Measurements from ENCODE around the gene USP24.

USP24 gene

GRCh38 chr1:55054396-55054795, 160.8 kb downstream of the USP24 start:
- TF ChIP-seq TAF1 (IDR thresholded peaks at IDR 0.05; ENCODE audit: borderline replicate concordance, low read depth, low read length) (no peak), POLR2AphosphoS5 (IDR thresholded peaks at IDR 0.05; ENCODE audit: low read depth, low read length) (no peak), POLR2A (IDR thresholded peaks at IDR 0.05; ENCODE audit: low read depth, low read length) (no peak)
- DNase-seq (ENCODE audit: insufficient read length) (no peak), FAIRE-seq (no peak)

GRCh38 chr1:55053265-55053954, 161.8 kb downstream of the USP24 start:
- TF ChIP-seq POLR2AphosphoS5 (IDR thresholded peaks at IDR 0.05; ENCODE audit: low read depth, low read length), result no peak
- no peak for TF ChIP-seq POLR2A (IDR thresholded peaks at IDR 0.05; ENCODE audit: low read depth, low read length)
- no peak for TF ChIP-seq TAF1 (IDR thresholded peaks at IDR 0.05; ENCODE audit: borderline replicate concordance, low read depth, low read length)
- FAIRE-seq, result no peak
- DNase-seq (ENCODE audit: insufficient read length), result no peak

GRCh38 chr1:55052221-55053142, 162.7 kb downstream of the USP24 start:
- FAIRE-seq (no peak), DNase-seq (ENCODE audit: insufficient read length) (no peak)
- TF ChIP-seq POLR2AphosphoS5 (IDR thresholded peaks at IDR 0.05; ENCODE audit: low read depth, low read length) (no peak), POLR2A (IDR thresholded peaks at IDR 0.05; ENCODE audit: low read depth, low read length) (no peak), TAF1 (IDR thresholded peaks at IDR 0.05; ENCODE audit: borderline replicate concordance, low read depth, low read length) (no peak)

- FAIRE-seq (no peak), DNase-seq (ENCODE audit: insufficient read length) (no peak)
- no peak for TF ChIP-seq POLR2A (IDR thresholded peaks at IDR 0.05; ENCODE audit: low read depth, low read length)
- TF ChIP-seq POLR2AphosphoS5 (IDR thresholded peaks at IDR 0.05; ENCODE audit: low read depth, low read length), result no peak
- no peak for TF ChIP-seq TAF1 (IDR thresholded peaks at IDR 0.05; ENCODE audit: borderline replicate concordance, low read depth, low read length)
Observed at GRCh38 chr1:55051621-55052020, 163.5 kb downstream of the USP24 start.

GRCh38 chr1:55051169-55051568, 164.0 kb downstream of the USP24 start:
- FAIRE-seq (no peak), DNase-seq (ENCODE audit: insufficient read length) (no peak)
- TF ChIP-seq TAF1 (IDR thresholded peaks at IDR 0.05; ENCODE audit: borderline replicate concordance, low read depth, low read length), result no peak
- no peak for TF ChIP-seq POLR2AphosphoS5 (IDR thresholded peaks at IDR 0.05; ENCODE audit: low read depth, low read length)
- TF ChIP-seq POLR2A (IDR thresholded peaks at IDR 0.05; ENCODE audit: low read depth, low read length), result no peak

- DNase-seq (ENCODE audit: insufficient read length), result no peak
- no peak for TF ChIP-seq POLR2A (IDR thresholded peaks at IDR 0.05; ENCODE audit: low read depth, low read length)
- no peak for TF ChIP-seq POLR2AphosphoS5 (IDR thresholded peaks at IDR 0.05; ENCODE audit: low read depth, low read length)
- TF ChIP-seq TAF1 (IDR thresholded peaks at IDR 0.05; ENCODE audit: borderline replicate concordance, low read depth, low read length), result no peak
- FAIRE-seq, result no peak
Observed at GRCh38 chr1:55050283-55050682, 164.9 kb downstream of the USP24 start.

- DNase-seq (ENCODE audit: insufficient read length) (no peak), FAIRE-seq (no peak)
- no peak for TF ChIP-seq POLR2AphosphoS5 (IDR thresholded peaks at IDR 0.05; ENCODE audit: low read depth, low read length)
- no peak for TF ChIP-seq POLR2A (IDR thresholded peaks at IDR 0.05; ENCODE audit: low read depth, low read length)
- no peak for TF ChIP-seq TAF1 (IDR thresholded peaks at IDR 0.05; ENCODE audit: borderline replicate concordance, low read depth, low read length)
Observed at GRCh38 chr1:55049914-55050278, 165.3 kb downstream of the USP24 start.

GRCh38 chr1:55049271-55049913, 165.8 kb downstream of the USP24 start:
- TF ChIP-seq POLR2A (IDR thresholded peaks at IDR 0.05; ENCODE audit: low read depth, low read length) (no peak), POLR2AphosphoS5 (IDR thresholded peaks at IDR 0.05; ENCODE audit: low read depth, low read length) (no peak), TAF1 (IDR thresholded peaks at IDR 0.05; ENCODE audit: borderline replicate concordance, low read depth, low read length) (no peak)
- DNase-seq (ENCODE audit: insufficient read length) (no peak), FAIRE-seq (no peak)

- DNase-seq (ENCODE audit: insufficient read length), result no peak
- TF ChIP-seq TAF1 (IDR thresholded peaks at IDR 0.05; ENCODE audit: borderline replicate concordance, low read depth, low read length), result no peak
- TF ChIP-seq POLR2AphosphoS5 (IDR thresholded peaks at IDR 0.05; ENCODE audit: low read depth, low read length), result no peak
- TF ChIP-seq POLR2A (IDR thresholded peaks at IDR 0.05; ENCODE audit: low read depth, low read length), result no peak
- FAIRE-seq, result peak; percentile 36
Observed at GRCh38 chr1:55048453-55049270, 166.5 kb downstream of the USP24 start.

- TF ChIP-seq TAF1 (IDR thresholded peaks at IDR 0.05; ENCODE audit: borderline replicate concordance, low read depth, low read length), result no peak
- no peak for TF ChIP-seq POLR2AphosphoS5 (IDR thresholded peaks at IDR 0.05; ENCODE audit: low read depth, low read length)
- no peak for TF ChIP-seq POLR2A (IDR thresholded peaks at IDR 0.05; ENCODE audit: low read depth, low read length)
- FAIRE-seq (no peak), DNase-seq (ENCODE audit: insufficient read length) (no peak)
Observed at GRCh38 chr1:55047611-55048010, 167.6 kb downstream of the USP24 start.

GRCh38 chr1:55046871-55047270, 168.3 kb downstream of the USP24 start:
- no peak for DNase-seq (ENCODE audit: insufficient read length)
- TF ChIP-seq POLR2A (IDR thresholded peaks at IDR 0.05; ENCODE audit: low read depth, low read length), result no peak
- no peak for TF ChIP-seq TAF1 (IDR thresholded peaks at IDR 0.05; ENCODE audit: borderline replicate concordance, low read depth, low read length)
- FAIRE-seq, result no peak
